HFFc6 (cell line): ENCODE results near the gene SLC7A1. TPM values are rescaled to one million over a fixed set of nuclear protein-coding genes. Genes with fewer than 3 reads are reported as not detected.

Source experiments
- DNase-seq: peaks from one replicate; pipeline ENCODE4 v3.0.0-alpha.2; 2018
- H3K27ac Mint-ChIP-seq: 2 replicates; pipeline ENCODE4 v1.8.0; 2020; ENCODE audit warnings: mild to moderate bottlenecking, mixed read lengths
- H3K27me3 Mint-ChIP-seq: 2 replicates; pipeline ENCODE4 v1.8.0; 2021; ENCODE audit warnings: mild to moderate bottlenecking, moderate library complexity, mixed read lengths; ENCODE audit not compliant: insufficient read depth
- H3K36me3 Mint-ChIP-seq: 2 replicates; pipeline ENCODE4 v1.8.0; 2021; ENCODE audit warnings: low read depth, mixed read lengths
- H3K4me1 Mint-ChIP-seq: 2 replicates; pipeline ENCODE4 v1.8.0; 2020; ENCODE audit warnings: low read depth, mixed read lengths
- H3K4me3 Mint-ChIP-seq: 2 replicates; pipeline ENCODE4 v1.8.0; 2020; ENCODE audit warnings: mild to moderate bottlenecking, moderate library complexity, mixed read lengths
- H3K9me3 Mint-ChIP-seq: 2 replicates; pipeline ENCODE4 v1.8.0; 2020; ENCODE audit warnings: mild to moderate bottlenecking, mixed read lengths
- CTCF ChIP-seq: fragments of 200-600 bp; sonication (generic); IDR thresholded peaks from 2 replicates; pipeline ENCODE4 v1.5.0; 2021; ENCODE audit warnings: antibody characterized with exemption, mild to moderate bottlenecking
- total RNA-seq, 6 experiments: library from RNA; stranded (reverse); fragmentation: NEBNext Ultra II Directional; extraction: Animal tissue kit (Norgen Biotek cat#: 25700); gene quantifications; 2 replicates in 1 of 6; 3 replicates in 5 of 6; pipeline ENCODE4 v1.2.3, GENCODE V29; 2021

The SLC7A1 gene
- total RNA-seq, 6 experiments from 2014 or later: 134 to 174 (median 144) TPM

DNA sequence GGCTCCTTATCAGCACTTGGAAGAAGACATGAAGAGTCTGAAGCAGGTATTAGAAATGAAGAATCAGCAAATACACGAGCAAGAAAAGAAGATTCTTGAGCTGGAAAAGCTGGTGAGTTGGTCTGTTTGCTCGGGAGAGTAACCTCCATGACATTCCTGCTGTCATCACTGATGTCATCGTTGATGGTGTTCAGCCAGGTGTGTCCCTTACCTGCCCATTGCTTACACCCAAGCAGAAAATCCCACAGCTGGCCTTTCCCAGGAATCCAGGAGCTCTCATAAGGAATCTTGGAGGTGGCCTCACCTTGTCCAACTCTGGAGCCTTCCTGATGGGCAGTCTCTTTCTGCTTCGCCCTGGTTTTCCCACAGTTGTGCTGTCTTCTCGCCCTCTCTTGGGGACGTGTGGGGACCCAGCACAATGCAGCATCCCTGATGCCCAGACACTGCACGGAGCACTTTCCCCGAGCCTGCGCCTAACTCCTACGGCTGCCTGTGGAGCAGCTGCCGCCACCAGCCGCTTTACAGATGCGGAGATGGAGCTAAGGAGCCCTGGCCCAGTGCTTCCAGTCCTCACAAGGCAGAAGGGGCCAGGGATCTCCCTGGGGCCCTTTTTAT is 97.0 kb downstream of the SLC7A1 start:
- Mint-ChIP-seq H3K27ac (no peak overlapping the region), H3K27me3 (peaks cover 23% of the 10 kb centered on the region), H3K4me1 (peaks cover 9% of the 10 kb centered on the region), H3K4me3 (no peak overlapping the region), H3K9me3 (no peaks in the 10 kb centered on the region), H3K36me3 (no peaks in the 10 kb centered on the region)
- no peak for TF ChIP-seq CTCF
- DNase-seq: no peak

GRCh38 chr13:29497137-29497654 is 98.3 kb downstream of the SLC7A1 start:
- DNase-seq: no peak
- no peak for TF ChIP-seq CTCF
- no peaks in the 10 kb centered on the region for H3K36me3 Mint-ChIP-seq

GRCh38 chr13:29496241-29496712 is 99.2 kb downstream of the SLC7A1 start:
- DNase-seq: no peak
- H3K4me3 Mint-ChIP-seq: no peak overlapping the region
- H3K27me3 Mint-ChIP-seq: peaks cover 18% of the 10 kb centered on the region
- no peak overlapping the region for H3K27ac Mint-ChIP-seq
- no peak for TF ChIP-seq CTCF
- no peaks in the 10 kb centered on the region for H3K9me3 Mint-ChIP-seq
- no peaks in the 10 kb centered on the region for H3K4me1 Mint-ChIP-seq
- no peaks in the 10 kb centered on the region for H3K36me3 Mint-ChIP-seq

More at GRCh38 chr13:29497137-29497654, 98.3 kb downstream of the SLC7A1 start:
- Mint-ChIP-seq H3K4me3 (no peak overlapping the region), H3K4me1 (no peaks in the 10 kb centered on the region), H3K9me3 (no peaks in the 10 kb centered on the region), H3K27me3 (peaks cover 19% of the 10 kb centered on the region), H3K27ac (no peak overlapping the region)

GRCh38 chr13:29494520-29494919 is 101.0 kb downstream of the SLC7A1 start:
- H3K4me3 Mint-ChIP-seq: no peak overlapping the region
- H3K9me3 Mint-ChIP-seq: no peaks in the 10 kb centered on the region
- H3K36me3 Mint-ChIP-seq: no peaks in the 10 kb centered on the region
- no peak for DNase-seq
- H3K27me3 Mint-ChIP-seq: peaks cover 18% of the 10 kb centered on the region
- H3K4me1 Mint-ChIP-seq: no peaks in the 10 kb centered on the region
- no peak for TF ChIP-seq CTCF
- H3K27ac Mint-ChIP-seq: no peak overlapping the region

DNA sequence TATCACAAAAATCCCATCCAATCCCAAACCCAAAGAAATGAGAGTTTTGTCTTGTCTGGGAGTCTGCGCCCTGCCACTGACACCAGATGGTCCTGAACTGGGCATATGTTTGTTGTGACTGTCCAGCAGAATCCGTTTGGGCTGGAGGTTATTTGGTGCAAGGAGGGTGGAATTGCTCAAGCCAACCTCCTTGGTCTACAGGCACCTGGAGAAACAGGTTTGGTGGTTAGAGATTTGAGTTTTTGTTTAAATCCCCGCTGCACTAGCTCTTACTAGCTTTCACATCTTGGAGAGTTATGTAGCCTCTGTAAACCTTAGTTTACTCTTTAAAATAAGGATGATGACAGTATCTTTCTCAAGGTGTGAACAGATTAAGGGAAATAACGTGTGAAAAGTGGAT is 101.7 kb downstream of the SLC7A1 start:
- H3K27ac Mint-ChIP-seq: no peak overlapping the region
- H3K4me1 Mint-ChIP-seq: no peaks in the 10 kb centered on the region
- no peaks in the 10 kb centered on the region for H3K9me3 Mint-ChIP-seq
- no peaks in the 10 kb centered on the region for H3K36me3 Mint-ChIP-seq
- no peak for DNase-seq
- H3K4me3 Mint-ChIP-seq: no peak overlapping the region
- no peak for TF ChIP-seq CTCF
- H3K27me3 Mint-ChIP-seq: peaks cover 18% of the 10 kb centered on the region
